Fibroblast of pulmonary artery (primary cell): ENCODE results near the gene TECR.

ENCODE experiments used
- DNase-seq: peaks from one replicate; pipeline ENCODE4 v3.0.0-alpha.2; 2010; ENCODE audit warnings: low read depth
- H3K4me3 ChIP-seq: replicated peaks from 2 replicates; pipeline ENCODE4 v1.5.1; 2011; ENCODE audit warnings: low read depth, mild to moderate bottlenecking, control low read depth, low read length, moderate library complexity
- TF ChIP-seq, protein P1 (sequence below): IDR thresholded peaks from 2 replicates; pipeline ENCODE4 v1.5.1; 2011; ENCODE audit warnings: mild to moderate bottlenecking, control low read depth, low read length, inconsistent platforms; ENCODE audit errors: missing control alignments

Gene TECR

DNA sequence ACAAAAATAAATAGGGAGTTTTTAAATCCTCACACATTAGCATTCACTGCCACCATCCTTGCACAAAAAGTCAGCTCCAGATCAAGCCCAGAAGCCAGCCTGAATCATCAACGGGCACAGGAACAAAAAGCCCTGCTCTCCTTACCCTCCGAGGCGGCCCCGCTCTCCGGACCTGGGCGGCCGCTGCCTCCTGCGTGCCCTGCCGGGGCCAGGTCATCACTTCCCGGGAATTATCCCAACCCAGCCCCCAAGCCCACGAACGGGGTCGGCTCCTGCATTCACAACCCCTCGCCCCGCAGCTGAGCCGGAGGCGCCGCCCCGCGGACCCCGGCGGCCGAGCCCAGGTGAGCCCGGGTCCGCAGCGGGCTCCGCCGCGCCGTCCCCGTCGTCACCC lies 12.0 kb upstream of the TECR start:
- TF ChIP-seq, protein P1, sequence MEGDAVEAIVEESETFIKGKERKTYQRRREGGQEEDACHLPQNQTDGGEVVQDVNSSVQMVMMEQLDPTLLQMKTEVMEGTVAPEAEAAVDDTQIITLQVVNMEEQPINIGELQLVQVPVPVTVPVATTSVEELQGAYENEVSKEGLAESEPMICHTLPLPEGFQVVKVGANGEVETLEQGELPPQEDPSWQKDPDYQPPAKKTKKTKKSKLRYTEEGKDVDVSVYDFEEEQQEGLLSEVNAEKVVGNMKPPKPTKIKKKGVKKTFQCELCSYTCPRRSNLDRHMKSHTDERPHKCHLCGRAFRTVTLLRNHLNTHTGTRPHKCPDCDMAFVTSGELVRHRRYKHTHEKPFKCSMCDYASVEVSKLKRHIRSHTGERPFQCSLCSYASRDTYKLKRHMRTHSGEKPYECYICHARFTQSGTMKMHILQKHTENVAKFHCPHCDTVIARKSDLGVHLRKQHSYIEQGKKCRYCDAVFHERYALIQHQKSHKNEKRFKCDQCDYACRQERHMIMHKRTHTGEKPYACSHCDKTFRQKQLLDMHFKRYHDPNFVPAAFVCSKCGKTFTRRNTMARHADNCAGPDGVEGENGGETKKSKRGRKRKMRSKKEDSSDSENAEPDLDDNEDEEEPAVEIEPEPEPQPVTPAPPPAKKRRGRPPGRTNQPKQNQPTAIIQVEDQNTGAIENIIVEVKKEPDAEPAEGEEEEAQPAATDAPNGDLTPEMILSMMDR = no peak
- H3K4me3 ChIP-seq = peak overlapping the region; percentile 86
- DNase-seq = peak; percentile 27

DNA sequence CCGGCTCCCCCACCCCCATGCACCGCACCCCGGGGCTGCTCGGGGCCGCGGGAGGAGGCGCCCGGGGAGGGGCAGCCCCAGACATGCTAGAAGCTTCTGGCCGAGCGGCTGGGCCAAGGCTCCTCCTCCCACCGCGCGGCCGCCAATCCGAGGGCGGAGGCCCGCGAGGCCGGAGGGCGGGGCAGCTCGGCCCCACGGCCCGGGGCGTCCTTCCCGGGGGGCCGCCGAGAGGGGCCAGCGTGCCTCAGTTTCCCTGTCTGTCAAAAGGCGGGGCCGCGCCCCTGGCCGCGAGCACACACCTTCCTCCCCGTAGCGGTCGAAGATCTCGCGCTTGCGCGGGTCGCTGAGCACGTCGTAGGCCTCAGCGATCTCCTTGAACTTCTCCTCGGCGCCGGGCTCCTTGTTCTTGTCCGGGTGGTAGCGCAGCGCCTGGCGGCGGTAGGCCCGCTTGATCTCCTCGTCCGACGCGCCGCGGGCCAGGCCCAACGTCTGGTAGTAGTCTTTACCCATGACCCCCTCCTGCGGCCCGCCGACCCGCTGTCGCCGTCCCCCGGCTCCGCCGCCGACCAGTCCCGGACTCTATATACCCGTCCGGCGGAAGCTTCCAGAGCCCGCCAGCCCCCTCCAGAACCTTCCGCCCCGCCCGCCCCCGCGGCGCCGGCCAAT lies 11.4 kb upstream of the TECR start, which contains the start of gene DNAJB1:
DNAJB1 (minus strand) TSS at position 558 of the 666 bp plus-strand sequence; CDS start at position 510, 48 bp downstream.
- peak; percentile 74 for DNase-seq

GRCh38 chr19:14519245-14519859 lies 10.0 kb upstream of the TECR start:
- DNase-seq = no peak
- no peak overlapping the region for H3K4me3 ChIP-seq
- TF ChIP-seq, protein P1 = no peak

More for the DNA sequence above, 11.4 kb upstream of the TECR start, which contains the start of gene DNAJB1:
- TF ChIP-seq, protein P1 = no peak
- H3K4me3 ChIP-seq = peak within 1 kb of the TSS; percentile 86

DNA sequence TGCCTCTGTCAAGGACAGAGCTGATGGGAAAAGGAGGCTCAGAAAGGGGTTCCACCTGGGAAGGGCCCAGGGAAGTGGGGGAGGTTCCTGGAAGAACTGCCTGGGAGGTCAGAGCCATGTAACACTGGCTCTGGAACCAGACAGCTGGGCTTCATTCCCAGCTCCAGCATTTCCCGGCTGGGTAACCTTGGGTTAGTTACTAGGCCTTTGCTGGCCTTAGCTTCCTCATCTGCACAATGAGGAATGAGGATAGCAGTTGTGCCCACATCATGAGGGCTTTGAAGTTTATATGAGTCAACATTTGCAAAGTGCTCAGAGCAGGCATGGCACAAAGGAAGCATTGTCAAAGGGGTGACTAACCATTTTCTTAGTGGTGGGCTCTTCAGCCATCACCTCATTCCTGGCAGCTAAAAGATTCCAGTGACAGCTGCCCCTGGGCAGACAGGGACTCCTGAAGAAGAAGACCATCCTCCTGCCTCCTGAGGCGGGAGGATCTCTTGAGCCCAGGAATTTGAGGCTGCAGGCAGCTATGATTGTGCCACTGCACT lies 9.5 kb upstream of the TECR start:
- no peak overlapping the region for H3K4me3 ChIP-seq
- TF ChIP-seq, protein P1 = no peak
- DNase-seq = peak; percentile 75

DNA sequence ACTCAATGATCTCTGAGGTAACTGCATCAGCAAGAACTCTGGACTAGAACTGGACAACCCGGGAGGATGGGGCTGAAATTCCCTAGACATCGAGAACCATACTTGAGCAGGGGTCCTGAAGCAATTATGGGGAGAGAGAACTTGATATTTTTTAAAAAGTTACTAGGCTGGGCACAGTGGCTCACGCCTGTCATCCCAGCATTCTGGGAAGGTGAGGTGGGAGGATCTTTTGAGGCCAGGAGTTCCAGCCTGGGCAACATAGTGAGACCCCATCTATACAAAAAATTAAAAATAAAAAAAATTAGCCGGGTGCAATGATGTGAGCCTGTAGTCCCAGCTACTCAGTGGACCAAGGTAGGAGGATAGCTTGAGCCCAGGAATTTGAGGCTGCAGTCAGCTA lies 8.9 kb upstream of the TECR start:
- H3K4me3 ChIP-seq = no peak overlapping the region
- TF ChIP-seq, protein P1 = no peak
- no peak for DNase-seq

DNA sequence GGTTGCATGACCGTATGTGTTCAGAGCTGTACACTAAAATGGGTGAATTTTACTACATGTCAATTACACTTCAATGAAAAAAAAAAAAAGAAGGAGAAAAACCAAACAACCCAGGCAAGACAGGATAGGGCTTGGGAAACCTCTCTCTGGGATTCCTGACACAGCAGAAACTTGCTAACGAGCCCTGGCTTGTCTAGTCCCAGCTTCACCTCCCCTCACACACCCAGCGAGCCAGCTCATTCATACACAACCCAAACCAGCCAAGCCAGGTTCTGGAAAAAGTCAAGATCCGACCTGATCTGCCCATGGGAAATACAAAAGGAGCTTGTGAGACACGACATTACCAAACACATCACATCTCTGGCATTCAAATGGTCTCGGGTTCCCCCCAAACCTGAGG lies 3.7 kb upstream of the TECR start:
- DNase-seq = no peak
- TF ChIP-seq, protein P1 = no peak
- no peak overlapping the region for H3K4me3 ChIP-seq
